Liver (tissue), 9 donors: ENCODE results near the gene KIAA1191. TPM values are rescaled to one million over a fixed set of nuclear protein-coding genes. Genes with fewer than 3 reads are reported as not detected.
A peak's percentile ranks its signal among the peaks of the same experiment; 100 is the strongest.

Experiments used
- DNase-seq: peaks from one replicate; pipeline ENCODE4 v3.0.0-alpha.2; 2017; ENCODE audit warnings: low spot score
- H3K27ac ChIP-seq, 2 donors: one replicate each; pipeline ENCODE4 v1.7.0; 2013; ENCODE audit warnings: inconsistent platforms in 2 of 2, low read length in 2 of 2, control low read depth in 1 of 2, low read depth in 1 of 2, mild to moderate bottlenecking in 1 of 2
- H3K27me3 ChIP-seq, 4 donors: one replicate each; pipeline versions ENCODE4 v1.6.1 to v1.7.0; 2013; ENCODE audit warnings: low read length in 3 of 4, inconsistent platforms in 1 of 4, mild to moderate bottlenecking in 1 of 4, moderate library complexity in 1 of 4; ENCODE audit not compliant: control insufficient read depth in 4 of 4, insufficient read depth in 4 of 4
- H3K36me3 ChIP-seq, 4 donors: one replicate each; pipeline versions ENCODE4 v1.6.1 to v1.7.0; 2013; ENCODE audit warnings: low read length in 3 of 4, mild to moderate bottlenecking in 3 of 4, low read depth in 1 of 4, moderate library complexity in 1 of 4; ENCODE audit not compliant: control insufficient read depth in 4 of 4, insufficient read depth in 3 of 4
- H3K4me1 ChIP-seq, 4 donors: one replicate each; pipeline versions ENCODE4 v1.6.1 to v1.7.0; 2013; ENCODE audit warnings: low read length in 3 of 4, mild to moderate bottlenecking in 3 of 4, moderate library complexity in 1 of 4; ENCODE audit not compliant: control insufficient read depth in 4 of 4, insufficient read depth in 4 of 4
- H3K4me3 ChIP-seq, 3 donors: one replicate each; pipeline versions ENCODE4 v1.6.1 to v1.7.0; 2013; ENCODE audit warnings: low read length in 3 of 3, control low read depth in 1 of 3, low read depth in 1 of 3, mild to moderate bottlenecking in 1 of 3
- H3K9ac ChIP-seq, 2 donors: one replicate each; pipeline ENCODE4 v1.7.0; 2013; ENCODE audit warnings: low read length in 2 of 2, mild to moderate bottlenecking in 2 of 2, moderate library complexity in 2 of 2, control low read depth in 1 of 2, low read depth in 1 of 2
- H3K9me3 ChIP-seq, 4 donors: one replicate each; pipeline versions ENCODE4 v1.6.1 to v1.7.0; 2013; ENCODE audit warnings: low read length in 3 of 4; ENCODE audit not compliant: control insufficient read depth in 4 of 4
- GABPA ChIP-seq, 2 donors: IDR thresholded peaks in 1 of 2; conservative IDR thresholded peaks in 1 of 2; 2 replicates each; pipeline ENCODE4 v1.6.1; 2016; ENCODE audit warnings: antibody characterized with exemption in 2 of 2, mild to moderate bottlenecking in 1 of 2, moderate library complexity in 1 of 2
- HNF4G ChIP-seq: IDR thresholded peaks from 2 replicates; pipeline ENCODE4 v1.6.1; 2016; ENCODE audit warnings: antibody characterized with exemption
- JUND ChIP-seq, 2 donors: IDR thresholded peaks; 2 replicates each; pipeline ENCODE4 v1.6.1; 2016; ENCODE audit warnings: antibody characterized with exemption in 2 of 2
- NR2F2 ChIP-seq: IDR thresholded peaks from 2 replicates; pipeline ENCODE4 v1.6.1; 2016; ENCODE audit warnings: antibody characterized with exemption
- RAD21 ChIP-seq, 2 donors: IDR thresholded peaks; 2 replicates each; pipeline ENCODE4 v1.6.1; 2016; ENCODE audit warnings: antibody characterized with exemption in 2 of 2, mild to moderate bottlenecking in 2 of 2
- REST ChIP-seq: IDR thresholded peaks from 2 replicates; pipeline ENCODE4 v1.6.1; 2016; ENCODE audit warnings: antibody characterized with exemption, mild to moderate bottlenecking
- RXRA ChIP-seq, 2 donors: IDR thresholded peaks; 2 replicates each; pipeline ENCODE4 v1.6.1; 2017 to 2018; ENCODE audit warnings: antibody characterized with exemption in 2 of 2, mild to moderate bottlenecking in 1 of 2
- SP1 ChIP-seq: IDR thresholded peaks from 2 replicates; pipeline ENCODE4 v1.6.1; 2018; ENCODE audit warnings: antibody characterized with exemption, mild to moderate bottlenecking
- TAF1 ChIP-seq: conservative IDR thresholded peaks from 2 replicates; pipeline ENCODE4 v1.6.1; 2016; ENCODE audit warnings: antibody characterized with exemption, mild to moderate bottlenecking
- YY1 ChIP-seq: IDR thresholded peaks from 2 replicates; pipeline ENCODE4 v1.6.1; 2016; ENCODE audit warnings: antibody characterized with exemption, mild to moderate bottlenecking
- WGBS: extraction: QIAGEN DNeasy Blood & Tissue Kit; methylation state at CpG from one replicate; pipeline ENCODE4 v1.1.7; 2013; 5-methylcytosine and 5-hydroxymethylcytosine counted together
- polyA plus RNA-seq, 2 donors: library from polyadenylated mRNA; stranded (reverse) in 1 of 2; unstranded in 1 of 2; fragments of 200-250 nt in 1 of 2; fragments of >200 nt in 1 of 2; fragmentation: Nextera tagmentation in 1 of 2; extraction: Ambion mirVana in 1 of 2; gene quantifications; one replicate each; pipeline versions ENCODE4 v1.2.1 to v1.2.3, GENCODE V29; 2013 to 2015
- total RNA-seq, 2 donors: library from RNA; depleted of rRNA; stranded (reverse); fragments of >200 nt; gene quantifications; one replicate each; pipeline ENCODE4 v1.2.3, GENCODE V29; 2014
- TF ChIP-seq, protein P1 (sequence below): IDR thresholded peaks from 2 replicates; pipeline ENCODE4 v1.6.1; 2016; ENCODE audit warnings: antibody characterized with exemption
- TF ChIP-seq, protein P2 (sequence below): IDR thresholded peaks from 2 replicates; pipeline ENCODE4 v1.6.1; 2016; ENCODE audit warnings: antibody characterized with exemption
- donor health status: healthy.
- donor health status: healthy.
- donor health status: healthy.
- donor health status: healthy.
- donor health status: healthy.

The KIAA1191 gene
- 10 to 100 TPM; 31.1 to 31.8 TPM for total RNA-seq
- 10 to 100 TPM; 25.7 to 37.2 TPM for polyA plus RNA-seq

- no peak for TF ChIP-seq HNF4G
- TF ChIP-seq, protein P1, sequence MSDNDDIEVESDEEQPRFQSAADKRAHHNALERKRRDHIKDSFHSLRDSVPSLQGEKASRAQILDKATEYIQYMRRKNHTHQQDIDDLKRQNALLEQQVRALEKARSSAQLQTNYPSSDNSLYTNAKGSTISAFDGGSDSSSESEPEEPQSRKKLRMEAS, result peak; percentile 65
- no peak for TF ChIP-seq JUND (IDR thresholded peaks at IDR 0.05)
- peak; percentile 87 for TF ChIP-seq REST
- peak; percentile 34 for TF ChIP-seq NR2F2
- TF ChIP-seq YY1, result peak; percentile 77
- peak; percentile 86 for TF ChIP-seq TAF1
- TF ChIP-seq, protein P2, sequence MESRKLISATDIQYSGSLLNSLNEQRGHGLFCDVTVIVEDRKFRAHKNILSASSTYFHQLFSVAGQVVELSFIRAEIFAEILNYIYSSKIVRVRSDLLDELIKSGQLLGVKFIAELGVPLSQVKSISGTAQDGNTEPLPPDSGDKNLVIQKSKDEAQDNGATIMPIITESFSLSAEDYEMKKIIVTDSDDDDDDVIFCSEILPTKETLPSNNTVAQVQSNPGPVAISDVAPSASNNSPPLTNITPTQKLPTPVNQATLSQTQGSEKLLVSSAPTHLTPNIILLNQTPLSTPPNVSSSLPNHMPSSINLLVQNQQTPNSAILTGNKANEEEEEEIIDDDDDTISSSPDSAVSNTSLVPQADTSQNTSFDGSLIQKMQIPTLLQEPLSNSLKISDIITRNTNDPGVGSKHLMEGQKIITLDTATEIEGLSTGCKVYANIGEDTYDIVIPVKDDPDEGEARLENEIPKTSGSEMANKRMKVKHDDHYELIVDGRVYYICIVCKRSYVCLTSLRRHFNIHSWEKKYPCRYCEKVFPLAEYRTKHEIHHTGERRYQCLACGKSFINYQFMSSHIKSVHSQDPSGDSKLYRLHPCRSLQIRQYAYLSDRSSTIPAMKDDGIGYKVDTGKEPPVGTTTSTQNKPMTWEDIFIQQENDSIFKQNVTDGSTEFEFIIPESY, result peak; percentile 100
- TF ChIP-seq SP1, result peak; percentile 49
- peak; percentile 68 to 70 for TF ChIP-seq RAD21 (IDR thresholded peaks at IDR 0.05)
- TF ChIP-seq GABPA (IDR thresholded peaks at IDR 0.05 in 1 of 2, conservative IDR thresholded peaks at IDR 0.05 in 1 of 2), result peak in 1 of 2 donors; percentile 44
- peaks cover 6 to 34% (median 15%) of the 10 kb centered on the region in 4 donors for H3K4me1 ChIP-seq
- no peaks in the 10 kb centered on the region for H3K27me3 ChIP-seq
- H3K36me3 ChIP-seq, result peaks cover 0 to 6% (median 3%) of the 10 kb centered on the region in 4 donors
- peak; percentile 92 for DNase-seq
- H3K9me3 ChIP-seq, result no peaks in the 10 kb centered on the region
- 1% methylated on average over 56 of the region's 56 CpGs for WGBS
- peak within 1 kb of the TSS; percentile 68 to 97 (median 90) for H3K4me3 ChIP-seq
- H3K9ac ChIP-seq, result peak within 1 kb of the TSS; percentile 68 to 96
- H3K27ac ChIP-seq, result peak within 1 kb of the TSS; percentile 22 to 82
Observed at GRCh38 chr5:176361437-176362232, at the start of gene KIAA1191. Gene KIAA1191 (minus strand): TSS chr5:176361764. CDS start chr5:176359508, 2,256 bp downstream.

DNA sequence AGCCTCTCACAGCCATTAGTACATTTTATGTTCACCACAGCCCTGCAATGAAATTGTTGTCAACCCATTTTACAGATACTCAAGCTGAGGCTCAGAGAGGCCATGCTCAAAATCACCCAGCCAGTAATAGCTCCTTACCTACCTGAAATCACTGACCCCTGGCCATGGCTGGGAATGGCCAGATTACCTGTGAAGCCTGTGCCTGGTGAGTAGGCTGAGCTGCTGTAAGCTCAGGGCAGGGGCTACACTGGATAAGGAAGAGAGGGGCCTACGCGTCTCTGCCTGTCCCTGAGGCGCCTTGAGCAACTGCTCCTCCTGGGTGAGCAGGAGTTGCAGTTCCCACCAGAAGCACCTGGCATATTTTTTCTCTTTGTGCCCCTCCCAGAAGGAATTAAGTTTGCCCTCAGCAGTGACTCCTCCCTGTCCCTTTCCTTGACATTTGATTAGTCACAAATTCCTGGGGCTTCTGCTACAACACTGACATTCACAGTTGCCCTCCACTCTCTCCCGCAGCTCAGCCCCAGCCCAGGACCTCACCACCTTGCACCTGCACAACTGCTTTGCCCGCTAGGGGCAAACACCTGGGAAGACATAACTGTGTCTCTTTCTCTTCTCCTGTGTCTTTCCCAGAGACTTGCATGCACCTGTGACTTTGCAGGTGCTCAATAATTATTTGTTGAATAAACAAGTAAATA, 49.1 kb upstream of the KIAA1191 start:
- H3K9ac ChIP-seq, result no peak overlapping the region
- no peaks in the 10 kb centered on the region for H3K9me3 ChIP-seq
- no peak for TF ChIP-seq RXRA (IDR thresholded peaks at IDR 0.05)
- H3K36me3 ChIP-seq, result peaks cover 5 to 26% (median 7%) of the 10 kb centered on the region in 4 donors
- H3K27ac ChIP-seq, result no peak overlapping the region
- H3K4me1 ChIP-seq, result peaks cover 0 to 9% (median 5%) of the 10 kb centered on the region in 4 donors
- H3K27me3 ChIP-seq, result no peaks in the 10 kb centered on the region
- WGBS, result 97% methylated on average over 5 of the region's 5 CpGs
- DNase-seq, result no peak
- H3K4me3 ChIP-seq, result no peak overlapping the region
